Psoas muscle (tissue), 8 donors: ENCODE measurements around the gene MMS22L. TPM values are rescaled to one million over a fixed set of nuclear protein-coding genes. Genes with fewer than 3 reads are reported as not detected.

Experiments used
- ATAC-seq, 4 donors: fragments of 200-7000 bp; cut with Tn5 transposase; one replicate each; pipeline ENCODE4 v1.9.1; 2020; ENCODE audit warnings: moderate library complexity in 3 of 4, mild to moderate bottlenecking in 2 of 4
- DNase-seq, 2 donors: peaks; one replicate each; pipeline ENCODE4 v3.0.0-alpha.2; 2020
- H3K27ac ChIP-seq: fragments of 200-600 bp; one replicate; pipeline ENCODE4 v1.8.0; 2022
- H3K27me3 ChIP-seq, 3 donors: fragments of 200-600 bp in 1 of 3; one replicate each; pipeline versions ENCODE4 v1.6.1 to v1.8.0; 2013 to 2022; ENCODE audit warnings: low read length in 2 of 3, mild to moderate bottlenecking in 2 of 3, moderate library complexity in 1 of 3; ENCODE audit not compliant: insufficient read depth in 3 of 3
- H3K36me3 ChIP-seq, 2 donors: fragments of 200-600 bp in 1 of 2; one replicate each; pipeline versions ENCODE4 v1.6.1 to v1.8.0; 2013 to 2022; ENCODE audit warnings: low read depth in 1 of 2, mild to moderate bottlenecking in 1 of 2, moderate library complexity in 1 of 2; ENCODE audit not compliant: insufficient read depth in 1 of 2
- H3K4me1 ChIP-seq: fragments of 200-600 bp; one replicate; pipeline ENCODE4 v1.8.0; 2022
- H3K4me3 ChIP-seq: fragments of 200-600 bp; one replicate; pipeline ENCODE4 v1.8.0; 2022; ENCODE audit warnings: mild to moderate bottlenecking
- H3K9me3 ChIP-seq: fragments of 200-600 bp; one replicate; pipeline ENCODE4 v1.8.0; 2022
- CTCF ChIP-seq: fragments of 200-600 bp; IDR thresholded peaks from one replicate; pipeline ENCODE4 v1.8.0; 2022; ENCODE audit warnings: antibody characterized with exemption
- WGBS, 3 donors: extraction: QIAGEN DNeasy Blood & Tissue Kit; methylation state at CpG; one replicate each; pipeline versions ENCODE4 v1.1.6 to v1.1.7; 2013; 5-methylcytosine and 5-hydroxymethylcytosine counted together
- intact Hi-C, 2 donors: fragments of 100-400 bp; cut with DNase I; formaldehyde crosslinking; loops; one replicate each; pipeline versions ENCODE4 v1.11.0 to v1.14.2; 2022
- polyA plus RNA-seq, 3 donors: library from polyadenylated mRNA; stranded (reverse); fragments of 200-250 nt; gene quantifications; one replicate each; pipeline ENCODE4 v1.2.3, GENCODE V29; 2013
- total RNA-seq, 4 donors: library from RNA; stranded (reverse); fragmentation: NEBNext Ultra II Directional in 2 of 4; extraction: Animal tissue kit (Norgen Biotek cat#: 25700) in 2 of 4; gene quantifications; one replicate each; pipeline versions ENCODE4 v1.2.1 to v1.2.4, GENCODE V29; 2021 to 2023
- donor health status: healthy with polysubstance abuse.
- donor health status: DM: no; HTN: no; CAD: no; lungs with moderate emphysema.
- donor health status: Bipolar disorder and iron deficiency.
- donor health status: healthy.
- donor health status: DM: yes; HTN: yes; CAD: no.
- donor health status: DM: no; HTN: no; CAD: no.
- donor health status: DM: no; HTN: no; CAD: no.
- donor health status: DM: yes; HTN: yes; CAD: no.

Gene MMS22L
- total and polyA plus RNA-seq, 7 donors, result 0.31 to 1.6 (median 1.1) TPM

GRCh38 chr6:97097068-97098047 lies 185.7 kb downstream of the MMS22L start:
- H3K36me3 ChIP-seq, result no peaks in the 10 kb centered on the region
- no peak overlapping the region for H3K27ac ChIP-seq
- H3K4me1 ChIP-seq, result no peaks in the 10 kb centered on the region
- no peak for ATAC-seq
- no peak overlapping the region for H3K4me3 ChIP-seq
- no peaks in the 10 kb centered on the region for H3K9me3 ChIP-seq
- WGBS, 3 donors, result 76 to 77% (median 76%) methylated on average over 14 of the region's 14 CpGs
- intact Hi-C loops, result no loop called here
- H3K27me3 ChIP-seq, result no peaks in the 10 kb centered on the region
- no peak for TF ChIP-seq CTCF
- no peak for DNase-seq

GRCh38 chr6:97095311-97095850 lies 187.6 kb downstream of the MMS22L start:
- H3K4me3 ChIP-seq, result no peak overlapping the region
- H3K9me3 ChIP-seq, result no peaks in the 10 kb centered on the region
- no peaks in the 10 kb centered on the region for H3K27me3 ChIP-seq
- TF ChIP-seq CTCF, result no peak
- intact Hi-C loops, result no loop called here
- no peak overlapping the region for H3K27ac ChIP-seq
- ATAC-seq, result no peak
- no peaks in the 10 kb centered on the region for H3K36me3 ChIP-seq
- no peak for DNase-seq
- WGBS, 3 donors, result 39 to 44% (median 41%) methylated on average over 3 of the region's 3 CpGs
- no peaks in the 10 kb centered on the region for H3K4me1 ChIP-seq

GRCh38 chr6:97094376-97094775 lies 188.6 kb downstream of the MMS22L start:
- intact Hi-C loops, result no loop called here
- DNase-seq, result no peak
- H3K4me3 ChIP-seq, result no peak overlapping the region
- ATAC-seq, result no peak
- no peak overlapping the region for H3K27ac ChIP-seq
- TF ChIP-seq CTCF, result no peak
- H3K4me1 ChIP-seq, result no peaks in the 10 kb centered on the region
- H3K36me3 ChIP-seq, result no peaks in the 10 kb centered on the region
- no peaks in the 10 kb centered on the region for H3K9me3 ChIP-seq
- WGBS, 3 donors, result 93 to 97% (median 95%) methylated on average over 2 of the region's 2 CpGs
- no peaks in the 10 kb centered on the region for H3K27me3 ChIP-seq

GRCh38 chr6:97092673-97093305 lies 190.2 kb downstream of the MMS22L start:
- no peak for TF ChIP-seq CTCF

More at GRCh38 chr6:97092673-97093305, 190.2 kb downstream of the MMS22L start:
- no peak for DNase-seq
- no peak overlapping the region for H3K4me3 ChIP-seq
- H3K4me1 ChIP-seq, result no peaks in the 10 kb centered on the region
- ATAC-seq, result no peak
- no peak overlapping the region for H3K27ac ChIP-seq
- intact Hi-C loops, result no loop called here
- WGBS, 3 donors, result 69 to 77% (median 75%) methylated on average over 6 of the region's 6 CpGs
- no peaks in the 10 kb centered on the region for H3K27me3 ChIP-seq
- no peaks in the 10 kb centered on the region for H3K36me3 ChIP-seq
- no peaks in the 10 kb centered on the region for H3K9me3 ChIP-seq
